GM19455 (cell line): ENCODE data around the gene SMAP2.
A peak's percentile ranks its signal among the peaks of the same experiment; 100 is the strongest.
"Not testable (repeated sequence)": the region's sequence is repeated elsewhere in the genome, so short reads cannot be mapped to it uniquely, and the experiment has no call there.

ENCODE experiments used
- ATAC-seq: cut with Tn5 transposase; IDR thresholded peaks from one replicate; pipeline ENCODE4 v1.9.1; 2021; ENCODE audit not compliant: unreplicated experiment

Gene SMAP2

DNA sequence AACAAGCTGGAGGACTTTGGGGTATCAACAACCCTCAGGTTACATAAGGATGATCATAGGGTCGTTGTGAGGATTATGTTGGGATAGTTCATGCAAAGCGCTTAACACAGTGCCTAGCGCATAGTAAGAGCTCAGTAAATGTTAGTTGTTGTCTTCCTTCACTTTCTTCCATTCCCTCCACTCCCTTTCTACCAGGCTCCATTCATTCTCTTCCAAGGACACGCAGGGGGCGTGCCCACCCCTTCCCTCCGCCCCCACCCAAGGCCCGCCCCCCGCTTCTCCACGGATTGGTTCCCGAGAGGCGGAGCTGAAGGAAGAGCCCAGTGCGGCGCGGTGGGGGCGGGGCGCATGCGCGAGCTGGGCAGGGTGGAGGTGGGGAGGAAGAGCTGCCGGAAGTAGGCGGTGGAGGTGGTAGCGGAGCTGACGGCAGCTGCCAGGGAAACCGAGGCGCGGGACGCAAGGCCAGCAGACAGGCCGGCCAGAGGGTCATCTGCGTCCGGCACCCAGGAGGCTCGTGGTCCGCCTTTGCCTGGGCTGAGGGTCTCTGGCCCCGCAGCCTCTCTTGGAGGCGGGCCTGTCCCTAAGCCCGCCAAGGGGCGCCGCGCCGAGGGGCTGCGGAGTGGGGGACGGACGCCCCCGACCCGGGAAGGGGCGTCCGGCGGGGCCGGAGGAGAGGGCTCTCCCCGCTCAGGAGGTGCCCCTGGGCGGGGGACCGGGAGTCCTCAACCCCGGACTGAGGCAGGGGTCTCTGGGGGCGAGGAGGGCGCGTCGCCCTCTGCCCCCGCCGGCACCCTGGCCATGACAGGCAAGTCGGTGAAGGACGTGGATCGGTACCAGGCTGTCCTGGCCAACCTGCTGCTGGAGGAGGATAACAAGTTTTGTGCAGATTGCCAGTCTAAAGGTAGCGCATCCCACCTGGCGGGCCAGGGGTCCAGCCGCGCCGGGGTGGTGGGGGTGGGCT is at the start of gene SMAP2:
SMAP2 (plus strand) TSS at position 405 of the 961 bp plus-strand sequence; CDS start at position 799, 394 bp downstream.
- peak; percentile 82 for ATAC-seq

DNA sequence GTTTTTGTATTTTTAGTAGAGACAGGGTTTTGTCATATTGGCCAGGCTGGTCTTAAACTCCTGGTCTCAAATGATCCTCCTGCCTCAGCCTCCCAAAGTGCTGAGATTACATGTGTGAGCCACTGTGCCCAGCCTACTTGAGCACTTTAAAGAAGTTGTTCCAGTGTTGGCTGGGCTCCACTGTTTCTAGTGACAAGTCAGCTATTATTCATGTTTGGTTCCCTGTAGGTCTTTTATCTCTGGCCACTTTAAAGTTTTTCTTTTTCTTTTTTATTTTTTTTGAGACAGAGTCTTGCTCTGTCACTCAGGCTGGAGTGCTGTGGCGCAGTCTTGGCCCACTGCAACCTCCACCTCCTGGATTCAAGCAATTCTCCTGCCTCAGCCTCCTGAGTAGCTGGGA is 42.1 kb upstream of the SMAP2 start:
- not testable (repeated sequence) for ATAC-seq

DNA sequence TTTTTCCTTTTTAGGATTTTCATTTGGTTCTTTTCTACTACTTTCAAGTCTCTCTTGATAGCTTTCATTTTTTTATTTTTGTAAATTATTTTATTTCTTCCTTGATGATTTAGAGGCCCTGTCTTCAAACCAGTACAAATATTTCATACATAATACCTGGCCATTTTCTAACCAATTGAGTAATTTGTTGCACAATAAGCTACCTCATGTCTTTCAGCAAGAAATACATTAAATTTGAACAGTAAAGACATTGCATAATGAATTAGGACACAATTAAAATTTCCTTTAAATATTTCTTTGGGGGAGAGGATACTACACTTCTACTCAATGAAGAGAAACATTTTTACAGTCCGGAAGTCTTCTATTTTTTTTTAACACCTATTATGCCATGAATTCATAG is 40.8 kb upstream of the SMAP2 start:
- no peak for ATAC-seq

DNA sequence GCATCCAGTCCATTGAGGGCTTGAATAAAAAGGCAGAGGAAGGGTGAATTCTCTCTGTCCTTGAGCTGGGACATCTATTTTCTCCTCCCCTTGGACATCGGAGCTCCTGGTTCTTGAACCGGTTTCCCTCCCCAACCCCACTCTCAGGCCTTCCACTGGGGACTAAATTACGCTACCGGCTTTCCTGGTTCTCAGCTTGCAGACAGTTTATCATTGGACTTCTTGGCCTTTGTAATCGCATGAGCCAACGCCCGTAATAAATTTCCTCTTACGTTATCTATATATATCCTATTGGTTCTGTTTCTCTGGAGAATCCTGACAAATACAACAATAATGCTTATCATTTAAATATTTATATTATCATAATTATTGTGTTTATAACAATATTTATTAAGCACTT is 36.1 kb upstream of the SMAP2 start:
- no peak for ATAC-seq

DNA sequence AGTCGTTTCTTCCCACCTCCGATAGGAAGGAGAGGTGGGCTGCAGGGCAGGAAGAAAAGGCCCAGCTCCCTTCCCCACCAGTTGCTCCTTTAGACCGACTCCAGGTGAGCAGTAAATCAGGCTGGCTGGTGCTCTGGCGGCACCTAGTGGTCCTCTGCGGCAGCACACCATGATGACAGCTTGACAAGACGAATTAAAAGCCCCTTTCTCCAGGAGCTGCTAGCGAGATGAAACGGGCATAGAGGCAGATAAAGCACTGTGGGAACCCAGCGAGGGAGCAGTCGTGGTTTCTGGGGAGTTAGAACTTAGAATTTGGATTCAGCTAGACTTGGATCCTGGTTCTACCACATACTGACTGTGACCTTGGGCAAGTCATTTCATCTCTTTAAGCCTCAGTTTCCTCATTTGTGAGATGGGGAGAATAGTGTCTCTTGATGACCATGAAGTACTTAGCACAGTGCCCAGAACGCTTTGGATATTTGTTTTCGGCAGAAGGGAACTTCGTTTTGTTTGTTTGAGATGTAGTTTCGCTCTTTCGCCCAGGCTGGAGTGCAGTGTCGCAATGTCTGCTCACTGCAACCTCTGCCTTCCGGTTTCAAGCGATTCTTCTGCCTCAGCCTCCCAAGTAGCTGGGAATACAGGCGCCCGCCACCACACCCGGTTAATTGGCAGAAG is 34.6 kb upstream of the SMAP2 start:
- ATAC-seq, result no peak

DNA sequence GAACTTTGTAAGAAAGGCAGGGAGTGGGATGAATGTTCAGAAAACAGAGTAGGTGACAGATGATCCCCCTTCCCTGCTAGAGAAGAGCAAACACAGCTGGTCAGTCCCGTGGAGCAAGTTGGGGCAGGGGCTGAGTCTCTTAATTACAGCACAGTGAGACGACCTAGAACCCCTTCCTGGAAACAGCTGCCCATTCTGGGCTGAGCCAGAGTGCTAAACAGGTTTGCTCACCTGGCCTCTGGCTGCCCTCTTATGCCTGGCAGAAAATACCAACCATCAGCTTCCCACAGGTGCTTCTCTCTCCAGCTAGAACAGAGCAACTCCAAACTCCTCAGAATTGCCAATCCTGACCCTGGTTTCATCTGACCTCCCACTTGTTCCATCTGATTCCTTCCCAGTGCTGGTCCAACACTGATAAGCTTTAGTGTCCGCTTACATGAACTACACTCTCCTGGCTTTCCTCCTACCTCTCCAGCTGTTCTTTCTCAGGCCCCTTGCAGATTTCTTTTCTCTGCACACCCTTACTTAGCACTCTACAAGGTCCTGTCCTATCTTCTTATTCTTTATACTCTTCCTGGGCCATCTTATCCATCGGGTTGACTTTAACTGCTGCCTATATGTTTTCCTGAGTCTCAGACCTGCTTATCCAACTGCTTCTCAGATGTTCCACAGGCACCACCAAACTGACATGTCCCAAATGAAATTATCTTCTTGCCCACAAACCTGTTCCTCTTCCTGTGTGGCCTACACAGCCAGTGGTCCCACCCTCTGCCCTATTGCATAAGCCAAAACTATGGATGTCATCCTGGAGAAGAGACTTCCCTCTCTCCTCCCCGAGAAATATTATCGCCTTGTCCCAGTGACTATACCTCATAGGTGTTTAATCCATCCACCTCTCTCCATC is 33.9 kb upstream of the SMAP2 start:
- no peak for ATAC-seq

DNA sequence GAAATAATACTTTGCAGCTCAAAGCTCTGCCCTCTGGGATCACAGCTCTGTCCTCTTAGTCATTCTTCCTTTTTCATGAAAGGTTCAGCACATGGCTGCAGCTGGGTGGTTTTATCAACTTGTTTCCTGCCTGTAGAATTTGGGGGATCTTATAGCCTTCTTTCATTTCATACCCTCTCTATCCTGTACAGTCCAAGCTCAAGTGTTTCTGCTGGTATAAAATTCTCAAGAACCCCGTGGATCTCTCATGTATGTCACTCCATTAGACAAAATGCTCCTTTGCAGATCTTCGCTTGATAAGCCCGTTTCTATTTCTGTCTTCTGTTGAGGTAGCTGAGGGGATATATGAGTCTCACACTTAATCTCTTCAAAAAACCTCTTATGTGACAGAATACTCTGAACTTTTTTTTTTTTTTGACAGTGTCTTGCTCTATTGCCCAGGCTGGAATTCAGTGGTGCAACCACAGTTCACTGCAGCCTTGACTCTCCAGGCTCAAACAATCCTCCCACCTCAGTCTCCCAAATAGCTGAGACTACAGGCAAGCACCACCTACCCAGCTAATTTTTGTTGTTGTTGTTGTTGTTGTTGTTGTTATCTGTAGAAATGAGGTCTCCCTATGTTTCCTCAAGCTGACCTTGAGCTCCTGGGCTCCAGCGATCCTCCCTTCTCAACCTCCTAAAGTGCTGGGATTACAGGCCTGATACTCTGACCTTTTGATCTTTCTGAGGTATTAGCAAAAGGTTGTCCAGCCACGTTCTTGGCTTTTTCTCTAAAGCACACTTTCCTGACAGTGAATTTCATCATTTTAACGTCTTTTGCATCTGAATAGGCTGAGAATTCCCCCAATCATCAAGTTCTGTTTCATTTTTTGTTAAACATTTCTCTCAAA is 31.8 kb upstream of the SMAP2 start:
- no peak for ATAC-seq

DNA sequence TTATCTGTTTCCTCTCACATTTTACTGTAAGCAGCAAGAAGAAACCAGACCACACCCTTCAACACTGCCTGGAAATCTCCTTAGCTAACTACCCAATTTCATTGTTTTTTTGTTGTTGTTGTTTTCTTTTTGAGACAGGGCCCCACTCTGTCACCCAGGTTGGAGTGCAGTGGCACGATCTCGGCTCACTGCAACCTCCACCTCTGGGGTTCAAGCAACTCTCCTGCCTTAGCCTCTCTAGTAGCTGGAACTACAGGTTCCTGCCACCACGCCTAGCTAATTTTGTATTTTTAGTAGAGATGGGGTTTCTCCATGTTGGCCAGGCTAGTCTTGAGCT is 31.2 kb upstream of the SMAP2 start:
- not testable (repeated sequence) for ATAC-seq

DNA sequence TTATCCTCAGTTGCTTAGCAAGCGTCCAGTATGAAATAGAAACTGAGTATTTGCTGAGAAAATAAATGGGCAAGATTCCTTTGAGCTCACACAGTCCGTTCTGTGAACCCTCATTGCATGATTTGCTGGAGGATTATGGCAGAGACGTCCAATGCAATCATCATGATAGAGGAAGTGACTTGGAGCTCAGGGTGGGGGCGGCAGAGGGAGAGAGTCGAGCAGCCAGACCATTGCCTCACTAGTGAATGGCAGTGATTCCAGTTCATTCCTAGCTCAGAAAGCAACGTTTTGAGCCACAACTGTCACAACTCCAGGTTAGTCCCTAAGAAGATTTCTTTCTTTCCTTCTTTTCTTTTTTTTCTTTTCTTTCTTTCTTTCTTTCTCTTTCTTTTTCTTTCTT is 28.9 kb upstream of the SMAP2 start:
- no peak for ATAC-seq

DNA sequence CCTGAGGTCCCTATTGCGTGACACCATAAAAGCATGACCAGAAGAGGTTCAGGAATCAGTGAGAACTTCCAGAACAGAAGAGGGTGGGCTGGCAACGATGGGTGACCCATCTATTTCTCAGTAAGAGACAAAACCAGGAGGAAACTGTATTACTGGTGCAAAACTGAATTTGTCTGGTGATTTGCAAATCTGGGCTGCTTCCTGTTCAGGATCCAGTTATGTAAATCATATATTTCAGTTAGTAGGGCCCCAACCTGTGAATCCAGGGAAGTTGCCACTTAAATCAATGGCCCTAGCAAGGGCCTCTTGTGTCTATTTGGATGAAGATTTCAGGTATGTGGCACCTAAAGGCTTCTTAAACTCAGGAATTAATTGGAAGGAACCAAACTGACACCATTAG is 23.1 kb upstream of the SMAP2 start:
- no peak for ATAC-seq

DNA sequence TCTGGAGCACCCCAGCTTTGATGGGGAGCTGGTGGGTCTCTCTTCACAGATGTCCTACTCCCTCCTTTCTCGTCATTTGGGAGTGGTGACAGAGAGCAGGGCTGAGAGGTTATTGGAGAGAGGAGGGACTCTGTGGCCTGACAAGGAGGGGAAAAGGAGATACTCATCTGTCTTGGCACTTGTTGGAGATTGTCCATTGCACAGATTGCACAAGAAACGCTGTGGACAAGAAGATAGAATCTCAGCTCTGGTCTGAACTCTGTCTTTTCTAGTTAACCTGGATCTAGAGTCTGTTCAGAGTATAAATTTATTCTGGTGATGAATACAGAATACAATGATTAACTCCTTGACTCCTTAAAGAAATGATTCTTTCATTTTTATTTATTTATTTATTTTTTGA is 22.4 kb upstream of the SMAP2 start:
- ATAC-seq, result no peak

DNA sequence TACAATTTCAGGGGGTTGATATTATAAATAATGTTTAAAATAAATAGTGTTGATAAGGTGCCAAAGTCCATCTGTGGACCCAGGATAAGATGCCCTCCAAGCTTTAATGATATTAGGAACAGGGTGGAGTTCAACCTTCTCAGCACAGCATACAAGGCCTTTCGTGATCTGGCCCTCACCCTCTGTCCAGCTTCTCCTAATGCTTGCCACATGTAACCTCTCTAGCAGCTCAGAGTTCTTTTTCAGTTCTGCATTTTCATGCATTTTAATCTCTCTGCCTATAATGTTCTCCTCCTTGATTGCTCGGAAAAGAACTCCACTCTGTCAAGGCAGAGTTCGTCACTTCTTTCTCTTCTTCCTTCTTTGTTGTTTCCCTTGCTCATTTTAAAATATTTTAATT is 21.4 kb upstream of the SMAP2 start:
- no peak for ATAC-seq

DNA sequence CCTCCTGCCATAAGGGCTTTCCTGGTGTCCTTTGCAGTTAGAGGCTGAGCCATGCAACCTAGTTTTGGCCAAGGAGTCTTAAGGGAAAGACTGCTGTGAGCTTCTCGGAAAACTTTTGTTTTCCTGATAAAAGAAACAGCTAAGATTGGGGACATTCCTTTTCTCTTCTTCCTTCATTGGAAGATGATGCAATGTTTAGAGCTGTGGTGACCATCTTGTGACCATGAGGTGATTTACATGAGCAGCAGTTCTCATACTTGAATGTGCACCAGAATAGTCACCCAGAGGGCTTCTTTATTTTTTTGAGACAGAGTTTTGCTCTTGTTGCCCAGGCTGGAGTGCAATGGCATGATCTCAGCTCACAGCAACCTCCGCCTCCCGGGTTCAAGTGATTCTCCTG is 20.4 kb upstream of the SMAP2 start:
- no peak for ATAC-seq

DNA sequence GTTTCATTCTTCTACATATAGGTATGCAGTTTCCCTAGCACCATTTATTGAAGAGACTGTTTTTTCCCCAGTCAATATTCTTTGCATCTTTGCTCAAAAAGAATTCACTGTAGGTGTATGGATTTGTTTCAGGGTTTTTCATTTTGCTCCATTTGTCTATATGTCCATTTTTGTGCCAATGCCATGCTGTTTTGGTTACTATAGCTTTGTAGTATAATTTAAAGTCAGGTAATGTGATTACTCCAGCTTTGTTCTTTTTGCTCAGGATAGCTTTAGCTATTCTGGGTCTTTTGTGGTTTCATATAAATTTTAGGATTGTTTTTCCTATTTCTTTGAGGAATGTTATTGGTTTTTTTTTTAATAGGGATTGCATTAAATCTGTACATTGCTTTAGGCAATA is 15.9 kb upstream of the SMAP2 start:
- ATAC-seq, result no peak

DNA sequence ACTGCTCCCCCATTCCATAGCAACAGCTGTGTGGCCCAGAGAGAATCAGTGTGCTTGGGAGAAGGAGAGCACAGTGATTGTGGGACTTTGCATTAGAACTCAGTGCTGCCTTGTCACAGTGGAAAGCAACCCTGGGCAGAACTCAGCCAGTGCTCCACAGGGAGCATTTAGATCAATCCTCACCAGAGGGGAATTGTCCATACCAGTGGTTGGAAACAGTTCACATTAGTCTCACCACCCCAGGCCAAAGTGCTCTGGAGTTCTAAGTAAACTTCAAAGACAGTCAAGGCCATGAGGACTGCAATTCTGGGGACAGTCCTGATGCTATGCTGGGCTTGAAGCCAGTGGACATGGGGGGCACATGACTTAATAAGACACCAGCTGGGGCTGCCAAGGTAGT is 12.9 kb upstream of the SMAP2 start:
- ATAC-seq, result no peak

DNA sequence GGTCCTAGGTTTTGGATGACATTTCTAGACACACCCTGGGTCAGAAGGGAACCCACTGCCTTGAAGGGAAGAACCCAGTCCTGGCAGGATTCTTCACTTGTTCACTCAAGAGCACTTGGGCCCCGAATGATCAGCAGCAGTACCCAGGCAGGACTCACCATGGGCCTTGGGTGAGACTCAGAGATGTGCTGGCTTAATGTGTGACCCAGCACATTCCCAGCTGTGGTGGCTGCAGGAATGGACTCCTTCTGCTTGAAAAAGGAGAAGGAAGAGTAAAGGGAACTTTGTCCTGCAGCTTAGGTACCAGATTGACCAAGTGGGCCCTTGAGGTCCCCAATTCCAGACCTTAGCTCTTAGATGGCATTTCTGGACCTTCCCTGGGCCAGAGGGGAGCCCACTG is 12.3 kb upstream of the SMAP2 start:
- no peak for ATAC-seq

DNA sequence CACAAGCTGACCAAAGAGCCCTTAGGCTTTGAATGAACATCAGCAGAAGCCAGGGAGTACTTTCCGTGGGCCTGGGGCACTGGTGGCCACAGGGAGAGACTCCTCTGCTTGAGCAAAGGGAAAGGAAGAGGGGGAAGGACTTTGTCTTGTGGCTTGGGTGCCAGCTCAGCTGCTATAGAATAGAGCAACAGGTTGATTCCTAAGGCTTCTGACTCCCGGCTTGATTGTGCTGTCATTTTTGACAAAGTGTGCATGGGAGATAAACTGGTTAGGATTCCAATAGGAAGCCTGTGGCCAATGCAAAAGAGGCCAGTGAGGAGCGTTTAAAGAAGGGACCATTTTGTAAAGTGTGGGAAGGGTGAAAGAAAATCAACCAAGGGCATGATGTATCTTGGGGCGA is 11.9 kb upstream of the SMAP2 start:
- ATAC-seq, result no peak

DNA sequence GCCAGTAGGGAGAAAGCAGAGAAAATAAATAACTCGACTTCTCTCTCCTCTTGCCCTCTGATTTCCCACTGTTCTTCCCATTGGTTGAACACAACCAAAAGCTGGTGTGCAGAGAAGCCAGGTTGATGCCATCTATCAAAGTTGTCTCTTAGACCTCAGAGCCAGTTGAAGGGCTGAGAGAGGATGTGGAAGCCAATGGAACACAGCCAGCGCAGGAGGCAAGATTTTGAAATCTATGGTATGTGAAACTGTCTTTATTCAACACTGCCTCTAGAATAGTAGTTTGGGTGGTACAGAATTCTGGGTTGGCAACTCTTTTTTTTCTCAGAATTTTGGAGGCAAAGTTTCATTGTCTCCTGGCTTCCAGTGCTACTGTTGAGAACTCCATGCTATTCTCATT is 11.3 kb upstream of the SMAP2 start:
- ATAC-seq, result no peak

DNA sequence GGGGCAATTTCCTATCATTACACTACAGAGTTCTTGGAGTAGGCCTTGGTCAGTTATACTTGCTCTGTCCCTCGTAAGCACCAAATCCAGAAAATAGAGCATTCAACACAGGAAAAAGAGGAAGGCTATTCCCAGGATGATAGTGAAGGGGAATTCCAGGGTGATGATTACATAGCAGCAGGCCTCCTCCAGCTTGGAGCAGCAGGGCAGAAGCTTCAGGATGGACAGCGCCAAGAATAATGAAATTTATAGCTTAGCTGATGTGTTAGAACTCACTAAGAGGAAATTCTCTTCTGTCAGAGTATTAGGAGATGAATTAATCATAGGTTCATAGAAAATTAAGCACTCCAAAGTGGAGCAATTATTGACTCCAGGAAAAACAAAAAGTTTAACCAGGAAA is 10.8 kb upstream of the SMAP2 start:
- ATAC-seq, result no peak

DNA sequence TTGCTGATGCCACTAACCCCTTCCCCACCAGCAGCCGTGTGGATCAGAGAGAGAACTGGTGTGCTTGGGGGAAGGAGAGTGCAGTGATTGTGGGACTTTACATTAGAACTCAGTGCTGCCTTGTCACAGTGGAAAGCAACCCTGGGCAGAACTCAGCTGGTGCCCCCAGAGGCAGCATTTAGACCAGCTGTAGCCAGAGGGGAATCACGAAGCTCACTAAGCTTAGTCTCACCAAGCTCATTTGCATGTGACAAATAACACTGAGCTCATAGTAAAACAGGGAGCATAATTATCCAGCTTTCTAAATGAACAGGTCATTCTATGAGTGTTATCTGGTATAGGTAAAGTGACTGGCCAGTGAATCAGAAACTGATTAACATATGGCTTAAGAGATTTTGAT is 9.8 kb upstream of the SMAP2 start:
- ATAC-seq, result peak; percentile 75
